H1 (cell line): ENCODE results near the gene CGA. TPM values are rescaled to one million over a fixed set of nuclear protein-coding genes. Genes with fewer than 3 reads are reported as not detected.

Experiments
- CTCF ChIA-PET: fragments of 300-600 bp; sonication (Branson Sonifier 250); formaldehyde crosslinking; loops from one replicate; lab custom pipeline; 2021; ENCODE audit not compliant: partially characterized antibody; lab: Charles Lee
- POLR2A ChIA-PET: fragments of 300-600 bp; sonication (Branson Sonifier 250); formaldehyde crosslinking; loops from one replicate; lab custom pipeline; 2021; ENCODE audit warnings: inconsistent platforms; ENCODE audit not compliant: partially characterized antibody; lab: Charles Lee
- DNase-seq, 2 experiments: peaks; one replicate each; pipeline versions ENCODE4 v3.0.0 to v3.0.0-alpha.2; 2010 to 2022; ENCODE audit warnings: low spot score in 2 of 2, low read depth in 1 of 2, mixed read lengths in 1 of 2
- FAIRE-seq: peaks from 2 replicates; lab custom pipeline; 2011; peaks lifted over from hg19 to GRCh38; lab: Jason Lieb, UNC
- H2AFZ ChIP-seq: 2 replicates; pipeline ENCODE4 v1.8.1; 2012; ENCODE audit warnings: low read length, inconsistent platforms
- H2AK5ac ChIP-seq: 2 replicates; pipeline ENCODE4 v1.6.1; 2013; ENCODE audit warnings: low read depth, low read length
- H2BK120ac ChIP-seq: replicated peaks from 2 replicates; pipeline ENCODE3; 2013; ENCODE audit warnings: low read depth, low read length, inconsistent platforms
- H2BK12ac ChIP-seq: 2 replicates; pipeline ENCODE4 v1.6.1; 2013; ENCODE audit warnings: low read depth, low read length
- H2BK15ac ChIP-seq: 2 replicates; pipeline ENCODE4 v1.6.1; 2013; ENCODE audit warnings: low read length
- H2BK20ac ChIP-seq: 2 replicates; pipeline ENCODE4 v1.6.1; 2013; ENCODE audit warnings: low read length
- H2BK5ac ChIP-seq: 2 replicates; pipeline ENCODE4 v1.6.1; 2013; ENCODE audit warnings: low read depth, low read length
- H3K14ac ChIP-seq: 2 replicates; pipeline ENCODE4 v1.6.1; 2013; ENCODE audit warnings: inconsistent platforms; ENCODE audit not compliant: insufficient read length
- H3K18ac ChIP-seq: 2 replicates; pipeline ENCODE4 v1.6.1; 2013; ENCODE audit warnings: low read length; ENCODE audit errors: extremely low read depth
- H3K23ac ChIP-seq: 2 replicates; pipeline ENCODE4 v1.6.1; 2013; ENCODE audit warnings: inconsistent platforms; ENCODE audit not compliant: insufficient read length
- H3K23me2 ChIP-seq: 2 replicates; pipeline ENCODE4 v1.6.1; 2013; ENCODE audit warnings: low read depth, low read length
- H3K27ac ChIP-seq: 2 replicates; pipeline ENCODE4 v1.6.1; 2011; ENCODE audit warnings: low read depth, low read length, inconsistent platforms
- H3K27me3 ChIP-seq, 4 experiments: replicated peaks in 1 of 4; 1 replicate in 1 of 4; 2 replicates in 3 of 4; pipeline versions ENCODE4 v1.6.1 to v1.8.1; 2011 to 2013; ENCODE audit warnings: low read length in 3 of 4, mild to moderate bottlenecking in 3 of 4, inconsistent platforms in 2 of 4, mixed read lengths in 2 of 4, moderate library complexity in 1 of 4; ENCODE audit not compliant: control insufficient read depth in 3 of 4, insufficient read depth in 3 of 4; ENCODE audit errors: extremely low read depth in 1 of 4
- H3K36me3 ChIP-seq, 4 experiments: 2 replicates each; pipeline versions ENCODE4 v1.6.1 to v1.8.1; 2011 to 2013; ENCODE audit warnings: mild to moderate bottlenecking in 4 of 4, low read length in 3 of 4, moderate library complexity in 2 of 4, control low read depth in 1 of 4, inconsistent platforms in 1 of 4; ENCODE audit not compliant: insufficient read depth in 4 of 4, control insufficient read depth in 2 of 4
- H3K4ac ChIP-seq: replicated peaks from 2 replicates; pipeline ENCODE3; 2013; ENCODE audit warnings: low read length, low read depth, mixed read lengths, inconsistent platforms; ENCODE audit not compliant: insufficient read length
- H3K4me1 ChIP-seq, 4 experiments: replicated peaks in 1 of 4; 1 replicate in 1 of 4; 2 replicates in 3 of 4; pipeline versions ENCODE4 v1.6.1 to v1.8.1; 2011 to 2013; ENCODE audit warnings: low read length in 3 of 4, inconsistent platforms in 2 of 4, mixed read lengths in 1 of 4; ENCODE audit not compliant: insufficient read depth in 4 of 4, control insufficient read depth in 3 of 4
- H3K4me2 ChIP-seq, 2 experiments: 2 replicates each; pipeline versions ENCODE4 v1.6.1 to v1.8.1; 2011 to 2013; ENCODE audit warnings: low read depth in 2 of 2, low read length in 2 of 2, control low read depth in 1 of 2, inconsistent platforms in 1 of 2, mild to moderate bottlenecking in 1 of 2; ENCODE audit not compliant: insufficient read depth in 1 of 2
- H3K4me3 ChIP-seq, 4 experiments: fragments of 200-600, 300-600 bp in 1 of 4; sonication (generic), shearing (Covaris generic), sonication (Bioruptor Twin) in 1 of 4; 2 replicates each; pipeline versions ENCODE4 v1.5.1 to v1.8.1; 2011 to 2016; ENCODE audit warnings: low read length in 4 of 4, low read depth in 3 of 4, control low read depth in 2 of 4, inconsistent platforms in 2 of 4, mild to moderate bottlenecking in 2 of 4, mixed read lengths in 1 of 4, moderate library complexity in 1 of 4; ENCODE audit not compliant: insufficient read depth in 2 of 4; ENCODE audit errors: extremely low read depth in 1 of 4
- H3K56ac ChIP-seq: replicated peaks from 2 replicates; pipeline ENCODE3; 2013; ENCODE audit warnings: low read depth, mild to moderate bottlenecking, mixed read lengths, low read length, inconsistent platforms; ENCODE audit not compliant: insufficient read length
- H3K79me1 ChIP-seq: 2 replicates; pipeline ENCODE4 v1.6.1; 2013; ENCODE audit warnings: low read depth, low read length, control low read depth
- H3K79me2 ChIP-seq, 2 experiments: 2 replicates each; pipeline versions ENCODE4 v1.6.1 to v1.8.1; 2012 to 2013; ENCODE audit warnings: low read length in 2 of 2, mild to moderate bottlenecking in 2 of 2, inconsistent platforms in 1 of 2; ENCODE audit not compliant: insufficient read depth in 2 of 2, control insufficient read depth in 1 of 2
- H3K9ac ChIP-seq, 4 experiments: replicated peaks in 1 of 4; 1 replicate in 1 of 4; 2 replicates in 3 of 4; pipeline versions ENCODE4 v1.6.1 to v1.8.1; 2011 to 2013; ENCODE audit warnings: low read depth in 3 of 4, low read length in 3 of 4, control low read depth in 2 of 4, mild to moderate bottlenecking in 2 of 4, moderate library complexity in 2 of 4, inconsistent platforms in 1 of 4; ENCODE audit errors: extremely low read depth in 1 of 4
- H3K9me3 ChIP-seq, 2 experiments: 2 replicates each; pipeline versions ENCODE4 v1.6.1 to v1.8.1; 2012 to 2013; ENCODE audit warnings: mild to moderate bottlenecking in 2 of 2, moderate library complexity in 2 of 2, control low read depth in 1 of 2, inconsistent platforms in 1 of 2, low read depth in 1 of 2, low read length in 1 of 2, mixed read lengths in 1 of 2; ENCODE audit not compliant: insufficient read depth in 2 of 2
- H4K20me1 ChIP-seq, 2 experiments: replicated peaks in 1 of 2; 2 replicates each; pipeline versions ENCODE3 to v1.8.1; 2011 to 2013; ENCODE audit warnings: inconsistent platforms in 2 of 2, low read length in 2 of 2, mild to moderate bottlenecking in 1 of 2; ENCODE audit not compliant: insufficient read depth in 2 of 2, control insufficient read depth in 1 of 2
- H4K5ac ChIP-seq: 2 replicates; pipeline ENCODE4 v1.6.1; 2013; ENCODE audit warnings: low read length, low read depth, mixed read lengths, inconsistent platforms; ENCODE audit not compliant: insufficient read length
- H4K8ac ChIP-seq: 2 replicates; pipeline ENCODE4 v1.8.0; 2013; ENCODE audit warnings: mild to moderate bottlenecking, moderate library complexity, low read length, inconsistent platforms; ENCODE audit not compliant: insufficient read depth; ENCODE audit errors: extremely low read depth
- H4K91ac ChIP-seq: replicated peaks from 2 replicates; pipeline ENCODE3; 2013; ENCODE audit warnings: low read length, mixed read lengths, inconsistent platforms; ENCODE audit not compliant: insufficient read length
- GABPA ChIP-seq: IDR thresholded peaks from 2 replicates; pipeline ENCODE4 v1.6.1; 2011; ENCODE audit warnings: mild to moderate bottlenecking, low read length, moderate library complexity, borderline replicate concordance; ENCODE audit not compliant: insufficient read depth
- JUN ChIP-seq: IDR thresholded peaks from 2 replicates; pipeline ENCODE4 v1.6.1; 2011; ENCODE audit warnings: low read depth, mild to moderate bottlenecking, improper control_type of control experiment, low read length
- KDM5A ChIP-seq: fragments of 200-600 bp; IDR thresholded peaks from 2 replicates; pipeline ENCODE4 v1.7.1; 2012; ENCODE audit warnings: mild to moderate bottlenecking, low read length, inconsistent platforms, mixed read lengths
- MAFK ChIP-seq: IDR thresholded peaks from 2 replicates; pipeline ENCODE4 v1.6.1; 2012; ENCODE audit warnings: low read depth, mild to moderate bottlenecking, improper control_type of control experiment, low read length
- POLR2A ChIP-seq, 2 experiments: IDR thresholded peaks; 1 replicate in 1 of 2; 2 replicates in 1 of 2; pipeline ENCODE4 v1.6.1; 2011; ENCODE audit warnings: low read depth in 2 of 2, low read length in 2 of 2, mild to moderate bottlenecking in 2 of 2; ENCODE audit errors: control extremely low read depth in 1 of 2
- SAP30 ChIP-seq: fragments of 300-600 bp; sonication (generic); IDR thresholded peaks from 2 replicates; pipeline ENCODE4 v1.7.1; 2012; ENCODE audit warnings: low read length, moderate library complexity, mild to moderate bottlenecking, inconsistent platforms; ENCODE audit not compliant: insufficient read depth, insufficient replicate concordance
- YY1 ChIP-seq: IDR thresholded peaks from 2 replicates; pipeline ENCODE4 v1.6.1; 2011; ENCODE audit warnings: low read depth, mild to moderate bottlenecking, low read length
- ZNF274 ChIP-seq: IDR thresholded peaks from 2 replicates; pipeline ENCODE4 v1.7.0; 2012; ENCODE audit warnings: low read length, borderline replicate concordance; ENCODE audit errors: extremely low read depth
- WGBS, 2 experiments: shearing (Covaris generic) in 1 of 2; methylation state at CpG; one replicate each; pipeline versions ENCODE4 v1.1.6 to v1.1.7; 2013 to 2015; ENCODE audit warnings: low lambda C conversion rate in 2 of 2, mixed read lengths in 2 of 2, inconsistent platforms in 1 of 2, low coverage in 1 of 2, missing lambda C conversion rate in 1 of 2; ENCODE audit not compliant: insufficient replicate concordance in 2 of 2, insufficient coverage in 1 of 2, insufficient read length in 1 of 2; ENCODE audit errors: extremely low coverage in 1 of 2, missing lambda C conversion rate in 1 of 2; 5-methylcytosine and 5-hydroxymethylcytosine counted together
- polyA plus RNA-seq, 7 experiments: library from polyadenylated mRNA; depleted of rRNA in 3 of 7; stranded (reverse) in 5 of 7; unstranded in 2 of 7; fragments of >200 nt in 5 of 7; fragments of 200-250 nt in 2 of 7; gene quantifications; 1 replicate in 5 of 7; 2 replicates in 1 of 7; 4 replicates in 1 of 7; pipeline versions ENCODE4 v1.2.1 to v1.2.3, GENCODE V29; 2011 to 2013; ENCODE audit warnings: missing spikeins in 2 of 7, mixed read lengths in 2 of 7
- total RNA-seq: library from RNA; stranded (reverse); fragmentation: NEBNext Ultra II Directional; extraction: Animal tissue kit (Norgen Biotek cat#: 25700); gene quantifications from 2 replicates; pipeline ENCODE4 v1.2.1, GENCODE V29; 2021

The CGA gene
- total and polyA plus RNA-seq, 2 of the 8 experiments (the other 6 are each of a cell fraction or from before 2014, with no cell fraction given): not detected

- WGBS, 2 experiments: 100% methylated on average over 1 of the region's 1 CpG; no CpG with 5 or more reads in 1 of the 2 experiments
- H2BK15ac ChIP-seq: no peak overlapping the region
- H3K79me1 ChIP-seq: no peaks in the 10 kb centered on the region
- H2AFZ ChIP-seq: no peak overlapping the region
- H2BK5ac ChIP-seq: no peak overlapping the region
- TF ChIP-seq POLR2A (IDR thresholded peaks at IDR 0.05; ENCODE audit: control extremely low read depth in 1 of 2, low read depth in 2 of 2, low read length in 2 of 2) (no peak), KDM5A (no peak), JUN (no peak), SAP30 (no peak), GABPA (no peak), ZNF274 (no peak), YY1 (no peak), MAFK (no peak)
- no peak overlapping the region for H3K4ac ChIP-seq
- no peaks in the 10 kb centered on the region for H3K27me3 ChIP-seq
- no peaks in the 10 kb centered on the region for H3K79me2 ChIP-seq
- H3K9ac ChIP-seq: no peak overlapping the region
- POLR2A ChIA-PET: no interaction called here
- H4K8ac ChIP-seq: no peak overlapping the region
- no peak overlapping the region for H3K23ac ChIP-seq
- H3K36me3 ChIP-seq: no peaks in the 10 kb centered on the region
- H3K27ac ChIP-seq: no peak overlapping the region
- CTCF ChIA-PET: no interaction called here
- H4K91ac ChIP-seq: no peak overlapping the region
- DNase-seq (no peak), FAIRE-seq (no peak)
- H4K20me1 ChIP-seq: no peaks in the 10 kb centered on the region
- H3K4me3 ChIP-seq: no peak overlapping the region
- H3K56ac ChIP-seq: no peak overlapping the region
- H2BK20ac ChIP-seq: no peak overlapping the region
- no peak overlapping the region for H4K5ac ChIP-seq
- H3K4me1 ChIP-seq: no peaks in the 10 kb centered on the region
- no peaks in the 10 kb centered on the region for H3K9me3 ChIP-seq
- no peaks in the 10 kb centered on the region for H3K23me2 ChIP-seq
- H2AK5ac ChIP-seq: no peak overlapping the region
- no peak overlapping the region for H3K18ac ChIP-seq
- H2BK12ac ChIP-seq: no peak overlapping the region
- H3K4me2 ChIP-seq: no peak overlapping the region
- H2BK120ac ChIP-seq: no peak overlapping the region
- no peak overlapping the region for H3K14ac ChIP-seq
Observed at GRCh38 chr6:87049779-87050178, 45.1 kb downstream of the CGA start.
